Activated effector memory CD4-positive, alpha-beta T cell treated with anti-CD3 and anti-CD28 coated beads, Interleukin-2, amount 50 U/mL, for 16 hours (primary cell): Measurements from ENCODE around the gene SIMC1.
A peak's percentile ranks its signal among the peaks of the same experiment; 100 is the strongest.

Experiments used
- DNase-seq: peaks from one replicate; pipeline ENCODE4 v3.0.0-alpha.2; 2020

The SIMC1 gene

GRCh38 chr5:176317534-176318374 lies 79.5 kb downstream of the SIMC1 start:
- no peak for DNase-seq

- no peak for DNase-seq
These were observed 81.8 kb downstream of the SIMC1 start for GRCh38 chr5:176319827-176320554.

GRCh38 chr5:176320577-176320976 lies 82.4 kb downstream of the SIMC1 start:
- no peak for DNase-seq

- no peak for DNase-seq
These were observed 96.0 kb downstream of the SIMC1 start for GRCh38 chr5:176334031-176334770.

- DNase-seq: no peak
These were observed 99.7 kb downstream of the SIMC1 start for GRCh38 chr5:176337913-176338312.

GRCh38 chr5:176339304-176339703 lies 101.1 kb downstream of the SIMC1 start:
- DNase-seq: no peak

GRCh38 chr5:176341325-176342157 lies 103.3 kb downstream of the SIMC1 start:
- DNase-seq: no peak

- no peak for DNase-seq
These were observed 103.9 kb downstream of the SIMC1 start for GRCh38 chr5:176342158-176342483.

GRCh38 chr5:176342766-176343458 lies 104.7 kb downstream of the SIMC1 start:
- no peak for DNase-seq

- no peak for DNase-seq
These were observed 112.2 kb downstream of the SIMC1 start for GRCh38 chr5:176350416-176350815.

GRCh38 chr5:176352116-176352878 lies 114.1 kb downstream of the SIMC1 start:
- no peak for DNase-seq

GRCh38 chr5:176353533-176353932 lies 115.3 kb downstream of the SIMC1 start:
- DNase-seq: no peak

GRCh38 chr5:176355400-176356178 lies 117.4 kb downstream of the SIMC1 start:
- no peak for DNase-seq

- no peak for DNase-seq
These were observed 117.9 kb downstream of the SIMC1 start for GRCh38 chr5:176356179-176356566.

GRCh38 chr5:176359658-176360057 lies 121.4 kb downstream of the SIMC1 start:
- DNase-seq: no peak

GRCh38 chr5:176360894-176361436 lies 122.7 kb downstream of the SIMC1 start:
- DNase-seq: no peak

- peak; percentile 98 for DNase-seq
These were observed 123.4 kb downstream of the SIMC1 start, which contains the start of gene KIAA1191 for GRCh38 chr5:176361437-176362232. KIAA1191 (minus strand) TSS chr5:176361764; CDS start chr5:176359508, 2,256 bp downstream.

- no peak for DNase-seq
These were observed 123.9 kb downstream of the SIMC1 start for GRCh38 chr5:176362233-176362490.

GRCh38 chr5:176364765-176365350 lies 126.6 kb downstream of the SIMC1 start:
- no peak for DNase-seq
